Measurements from ENCODE around the gene C2orf68. TPM values are rescaled to one million over a fixed set of nuclear protein-coding genes. Genes with fewer than 3 reads are reported as not detected.

Gene C2orf68
- total and polyA plus RNA-seq, 2 of the 8 experiments (the other 6 are each of a cell fraction or from before 2014, with no cell fraction given), result 46.3 to 49.4 TPM

GRCh38 chr2:85582492-85582891 is 29.4 kb downstream of the C2orf68 start (continued):
- TF ChIP-seq CHD1 (IDR thresholded peaks at IDR 0.05; ENCODE audit: low read depth, low read length) (no peak), ASH2L (IDR thresholded peaks at IDR 0.05; ENCODE audit: low read length) (no peak), SP2 (IDR thresholded peaks at IDR 0.05; ENCODE audit: low read length) (no peak), RNF2 (IDR thresholded peaks at IDR 0.05; ENCODE audit: borderline replicate concordance, low read depth, low read length, missing control alignments, poor library complexity, severe bottlenecking) (no peak), SIRT6 (IDR thresholded peaks at IDR 0.05; ENCODE audit: low read length) (no peak), RAD21 (IDR thresholded peaks at IDR 0.05 in 1 of 2, conservative IDR thresholded peaks at IDR 0.05 in 1 of 2; ENCODE audit: low read depth in 2 of 2, low read length in 2 of 2) (no peak)
